Liver (tissue), 3 donors: ENCODE measurements around the gene KRT16.
"Not testable (repeated sequence)": the region's sequence is repeated elsewhere in the genome, so short reads cannot be mapped to it uniquely, and the experiment has no call there.

Experiments used
- EGR1 ChIP-seq, 2 donors: IDR thresholded peaks; 2 replicates each; pipeline ENCODE4 v1.6.1; 2016 to 2018; ENCODE audit warnings: antibody characterized with exemption in 2 of 2, low read depth in 2 of 2
- FOXA1 ChIP-seq: IDR thresholded peaks from 2 replicates; pipeline ENCODE4 v1.6.1; 2016; ENCODE audit warnings: antibody characterized with exemption
- JUND ChIP-seq, 2 donors: IDR thresholded peaks; 2 replicates each; pipeline ENCODE4 v1.6.1; 2016; ENCODE audit warnings: antibody characterized with exemption in 2 of 2
- RAD21 ChIP-seq, 2 donors: IDR thresholded peaks; 2 replicates each; pipeline ENCODE4 v1.6.1; 2016; ENCODE audit warnings: antibody characterized with exemption in 2 of 2, mild to moderate bottlenecking in 2 of 2
- SP1 ChIP-seq: IDR thresholded peaks from 2 replicates; pipeline ENCODE4 v1.6.1; 2018; ENCODE audit warnings: antibody characterized with exemption, mild to moderate bottlenecking
- TAF1 ChIP-seq: conservative IDR thresholded peaks from 2 replicates; pipeline ENCODE4 v1.6.1; 2016; ENCODE audit warnings: antibody characterized with exemption, mild to moderate bottlenecking
- TF ChIP-seq, protein P1 (sequence below): fragments of 150-350 bp; IDR thresholded peaks from 2 replicates; pipeline ENCODE4 v1.5.1; 2017; ENCODE audit warnings: improper control_type of control experiment, low read depth, low read length; ENCODE audit not compliant: missing input control
- TF ChIP-seq, protein P2 (sequence below): IDR thresholded peaks from 2 replicates; pipeline ENCODE4 v1.6.1; 2016; ENCODE audit warnings: antibody characterized with exemption
- TF ChIP-seq, protein P3 (sequence below): IDR thresholded peaks from 2 replicates; pipeline ENCODE4 v1.6.1; 2016; ENCODE audit warnings: antibody characterized with exemption, mild to moderate bottlenecking
- TF ChIP-seq, protein P4 (sequence below): IDR thresholded peaks from 2 replicates; pipeline ENCODE4 v1.6.1; 2016; ENCODE audit warnings: antibody characterized with exemption
- donor health status: healthy.
- donor health status: healthy.

DNA sequence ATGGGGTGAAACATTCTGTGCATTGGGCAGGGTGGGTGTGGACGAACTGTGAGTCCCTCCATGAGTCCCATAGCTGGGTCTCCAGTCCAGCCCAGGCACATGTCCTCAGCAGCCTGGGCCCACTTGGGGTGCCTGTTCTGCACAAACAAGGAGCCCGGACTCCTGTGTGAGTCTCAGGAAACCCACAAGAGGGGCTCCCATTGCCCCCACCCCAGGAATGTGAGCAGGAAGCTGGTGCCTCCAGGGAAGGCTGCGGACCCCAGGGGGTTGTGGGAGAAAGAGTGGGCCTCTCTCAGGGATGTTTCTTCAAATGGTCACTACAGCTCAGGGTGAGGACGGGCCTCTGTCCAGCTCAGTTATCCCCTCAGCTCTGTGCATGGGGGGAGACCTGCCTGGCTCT lies 3.9 kb upstream of the KRT16 start:
- TF ChIP-seq, protein P1, sequence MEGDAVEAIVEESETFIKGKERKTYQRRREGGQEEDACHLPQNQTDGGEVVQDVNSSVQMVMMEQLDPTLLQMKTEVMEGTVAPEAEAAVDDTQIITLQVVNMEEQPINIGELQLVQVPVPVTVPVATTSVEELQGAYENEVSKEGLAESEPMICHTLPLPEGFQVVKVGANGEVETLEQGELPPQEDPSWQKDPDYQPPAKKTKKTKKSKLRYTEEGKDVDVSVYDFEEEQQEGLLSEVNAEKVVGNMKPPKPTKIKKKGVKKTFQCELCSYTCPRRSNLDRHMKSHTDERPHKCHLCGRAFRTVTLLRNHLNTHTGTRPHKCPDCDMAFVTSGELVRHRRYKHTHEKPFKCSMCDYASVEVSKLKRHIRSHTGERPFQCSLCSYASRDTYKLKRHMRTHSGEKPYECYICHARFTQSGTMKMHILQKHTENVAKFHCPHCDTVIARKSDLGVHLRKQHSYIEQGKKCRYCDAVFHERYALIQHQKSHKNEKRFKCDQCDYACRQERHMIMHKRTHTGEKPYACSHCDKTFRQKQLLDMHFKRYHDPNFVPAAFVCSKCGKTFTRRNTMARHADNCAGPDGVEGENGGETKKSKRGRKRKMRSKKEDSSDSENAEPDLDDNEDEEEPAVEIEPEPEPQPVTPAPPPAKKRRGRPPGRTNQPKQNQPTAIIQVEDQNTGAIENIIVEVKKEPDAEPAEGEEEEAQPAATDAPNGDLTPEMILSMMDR: not testable (repeated sequence)
- TF ChIP-seq EGR1 (IDR thresholded peaks at IDR 0.05; ENCODE audit: low read depth in 2 of 2); RAD21 (IDR thresholded peaks at IDR 0.05); TAF1; FOXA1; SP1; JUND (IDR thresholded peaks at IDR 0.05): not testable (repeated sequence)
- TF ChIP-seq, protein P2, sequence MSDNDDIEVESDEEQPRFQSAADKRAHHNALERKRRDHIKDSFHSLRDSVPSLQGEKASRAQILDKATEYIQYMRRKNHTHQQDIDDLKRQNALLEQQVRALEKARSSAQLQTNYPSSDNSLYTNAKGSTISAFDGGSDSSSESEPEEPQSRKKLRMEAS: not testable (repeated sequence)
- TF ChIP-seq, protein P3, sequence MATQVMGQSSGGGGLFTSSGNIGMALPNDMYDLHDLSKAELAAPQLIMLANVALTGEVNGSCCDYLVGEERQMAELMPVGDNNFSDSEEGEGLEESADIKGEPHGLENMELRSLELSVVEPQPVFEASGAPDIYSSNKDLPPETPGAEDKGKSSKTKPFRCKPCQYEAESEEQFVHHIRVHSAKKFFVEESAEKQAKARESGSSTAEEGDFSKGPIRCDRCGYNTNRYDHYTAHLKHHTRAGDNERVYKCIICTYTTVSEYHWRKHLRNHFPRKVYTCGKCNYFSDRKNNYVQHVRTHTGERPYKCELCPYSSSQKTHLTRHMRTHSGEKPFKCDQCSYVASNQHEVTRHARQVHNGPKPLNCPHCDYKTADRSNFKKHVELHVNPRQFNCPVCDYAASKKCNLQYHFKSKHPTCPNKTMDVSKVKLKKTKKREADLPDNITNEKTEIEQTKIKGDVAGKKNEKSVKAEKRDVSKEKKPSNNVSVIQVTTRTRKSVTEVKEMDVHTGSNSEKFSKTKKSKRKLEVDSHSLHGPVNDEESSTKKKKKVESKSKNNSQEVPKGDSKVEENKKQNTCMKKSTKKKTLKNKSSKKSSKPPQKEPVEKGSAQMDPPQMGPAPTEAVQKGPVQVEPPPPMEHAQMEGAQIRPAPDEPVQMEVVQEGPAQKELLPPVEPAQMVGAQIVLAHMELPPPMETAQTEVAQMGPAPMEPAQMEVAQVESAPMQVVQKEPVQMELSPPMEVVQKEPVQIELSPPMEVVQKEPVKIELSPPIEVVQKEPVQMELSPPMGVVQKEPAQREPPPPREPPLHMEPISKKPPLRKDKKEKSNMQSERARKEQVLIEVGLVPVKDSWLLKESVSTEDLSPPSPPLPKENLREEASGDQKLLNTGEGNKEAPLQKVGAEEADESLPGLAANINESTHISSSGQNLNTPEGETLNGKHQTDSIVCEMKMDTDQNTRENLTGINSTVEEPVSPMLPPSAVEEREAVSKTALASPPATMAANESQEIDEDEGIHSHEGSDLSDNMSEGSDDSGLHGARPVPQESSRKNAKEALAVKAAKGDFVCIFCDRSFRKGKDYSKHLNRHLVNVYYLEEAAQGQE: not testable (repeated sequence)
- TF ChIP-seq, protein P4, sequence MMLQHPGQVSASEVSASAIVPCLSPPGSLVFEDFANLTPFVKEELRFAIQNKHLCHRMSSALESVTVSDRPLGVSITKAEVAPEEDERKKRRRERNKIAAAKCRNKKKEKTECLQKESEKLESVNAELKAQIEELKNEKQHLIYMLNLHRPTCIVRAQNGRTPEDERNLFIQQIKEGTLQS: not testable (repeated sequence)
